A549 (cell line): Measurements from ENCODE around the gene F10. TPM values are rescaled to one million over a fixed set of nuclear protein-coding genes. Genes with fewer than 3 reads are reported as not detected.

Source experiments
- ATAC-seq, 2 experiments: fragments of 200-7000 bp in 1 of 2; fragments of >200 bp in 1 of 2; cut with Nextera tagmentation in 1 of 2; cut with Tn5 transposase in 1 of 2; 3 replicates each; pipeline versions ENCODE4 v1.8.0 to v1.9.1; 2018 to 2020; ENCODE audit warnings: mild to moderate bottlenecking in 1 of 2, moderate library complexity in 1 of 2
- CTCF ChIA-PET: fragments of 300-600 bp; sonication (Branson Sonifier 250); formaldehyde crosslinking; extraction: SDS; loops from one replicate; lab custom pipeline; 2021; ENCODE audit warnings: antibody characterized with exemption, inconsistent platforms; lab: Yijun Ruan, JAX
- POLR2A ChIA-PET: fragments of 350-600 bp; formaldehyde crosslinking; extraction: SDS; loops from one replicate; lab custom pipeline; 2021; ENCODE audit warnings: antibody characterized with exemption, inconsistent platforms; lab: Yijun Ruan, JAX
- DNase-seq, 2 experiments: peaks; one replicate each; pipeline versions ENCODE4 v3.0.0 to v3.0.0-alpha.2; 2011 to 2016; ENCODE audit warnings: low read depth in 1 of 2, low spot score in 1 of 2
- FAIRE-seq: peaks from 2 replicates; lab custom pipeline; 2011; peaks lifted over from hg19 to GRCh38; lab: Jason Lieb, UNC
- H3K27ac ChIP-seq, 2 experiments: fragments of >200 bp; sonication (Bioruptor Twin); formaldehyde crosslinking; 3 replicates each; pipeline ENCODE4 v1.5.1; 2016 to 2017
- H3K4me1 ChIP-seq: fragments of >200 bp; sonication (Bioruptor Twin); formaldehyde crosslinking; 3 replicates; pipeline ENCODE4 v1.6.1; 2016
- H3K4me2 ChIP-seq: fragments of >200 bp; sonication (Bioruptor Twin); formaldehyde crosslinking; 3 replicates; pipeline ENCODE4 v1.6.1; 2016
- H3K4me3 ChIP-seq: fragments of >200 bp; sonication (Bioruptor Twin); formaldehyde crosslinking; 3 replicates; pipeline ENCODE4 v1.5.1; 2016
- H3K9me3 ChIP-seq: fragments of >200 bp; sonication (Bioruptor Twin); formaldehyde crosslinking; 3 replicates; pipeline ENCODE4 v1.6.1; 2016
- CBX8 ChIP-seq: fragments of 200-600 bp; sonication (generic); IDR thresholded peaks from 2 replicates; pipeline ENCODE4 v1.6.1; 2016
- CHD2 ChIP-seq: fragments of 150-350 bp; IDR thresholded peaks from 2 replicates; pipeline ENCODE4 v1.6.1; 2014; ENCODE audit warnings: low read length; ENCODE audit not compliant: partially characterized antibody
- EHF ChIP-seq: fragments of 250-450 bp; sonication (Bioruptor Pico); IDR thresholded peaks from 2 replicates; pipeline ENCODE4 v1.5.0; 2020; ENCODE audit warnings: mild to moderate bottlenecking
- EP300 ChIP-seq, 2 experiments: fragments of >200 bp; sonication (Bioruptor Twin); formaldehyde crosslinking; IDR thresholded peaks; 2 replicates in 1 of 2; 3 replicates in 1 of 2; pipeline ENCODE4 v1.6.1; 2016 to 2017
- GATA3 ChIP-seq: IDR thresholded peaks from 2 replicates; pipeline ENCODE4 v1.6.1; 2012; ENCODE audit warnings: borderline replicate concordance
- HEYL ChIP-seq: fragments of 250-450 bp; sonication (Bioruptor Pico); IDR thresholded peaks from 2 replicates; pipeline ENCODE4 v1.8.0; 2021; ENCODE audit warnings: mild to moderate bottlenecking, moderate library complexity
- JUNB ChIP-seq: fragments of >200 bp; sonication (Bioruptor Twin); formaldehyde crosslinking; IDR thresholded peaks from 2 replicates; pipeline ENCODE4 v1.6.1; 2016
- KDM5A ChIP-seq: fragments of 200-600 bp; sonication (generic); IDR thresholded peaks from 2 replicates; pipeline ENCODE4 v1.6.1; 2016; ENCODE audit warnings: antibody characterized with exemption, mild to moderate bottlenecking
- MAFK ChIP-seq: fragments of 450-650 bp; IDR thresholded peaks from 2 replicates; pipeline ENCODE4 v1.6.1; 2014; ENCODE audit not compliant: partially characterized antibody
- MYC ChIP-seq: IDR thresholded peaks from 2 replicates; pipeline ENCODE4 v1.6.1; 2012; ENCODE audit warnings: mild to moderate bottlenecking, inconsistent platforms, low read length, improper control_type of control experiment, borderline replicate concordance
- NPAS2 ChIP-seq: fragments of 250-450 bp; sonication (Bioruptor Pico); IDR thresholded peaks from 2 replicates; pipeline ENCODE4 v1.8.0; 2022; ENCODE audit warnings: mild to moderate bottlenecking, moderate library complexity, borderline replicate concordance
- NR3C1 ChIP-seq: fragments of >200 bp; sonication (Bioruptor Twin); formaldehyde crosslinking; IDR thresholded peaks from 3 replicates; pipeline ENCODE4 v1.6.1; 2017
- POLR2A ChIP-seq: IDR thresholded peaks from 2 replicates; pipeline ENCODE4 v1.6.1; 2012; ENCODE audit warnings: mild to moderate bottlenecking, low read length
- POLR2AphosphoS2 ChIP-seq: conservative IDR thresholded peaks from 2 replicates; pipeline ENCODE4 v1.6.1; 2012; ENCODE audit warnings: low read length, improper control_type of control experiment, inconsistent platforms
- RAD21 ChIP-seq, 2 experiments: fragments of >200 bp in 1 of 2; sonication (Bioruptor Twin) in 1 of 2; formaldehyde crosslinking in 1 of 2; IDR thresholded peaks in 1 of 2; conservative IDR thresholded peaks in 1 of 2; 2 replicates in 1 of 2; 3 replicates in 1 of 2; pipeline ENCODE4 v1.6.1; 2012 to 2018; ENCODE audit warnings: inconsistent platforms in 1 of 2
- RARB ChIP-seq: fragments of 250-450 bp; sonication (Bioruptor Pico); IDR thresholded peaks from 2 replicates; pipeline ENCODE4 v1.8.0; 2021; ENCODE audit warnings: mild to moderate bottlenecking, moderate library complexity
- RCOR1 ChIP-seq: fragments of 150-350 bp; IDR thresholded peaks from 2 replicates; pipeline ENCODE4 v1.6.1; 2014; ENCODE audit warnings: antibody characterized with exemption, low read length, low read depth
- RNF2 ChIP-seq: fragments of 200-600 bp; sonication (generic); IDR thresholded peaks from 2 replicates; pipeline ENCODE4 v1.6.1; 2016; ENCODE audit warnings: low read depth, mild to moderate bottlenecking, antibody characterized with exemption, moderate library complexity, borderline replicate concordance
- TFCP2L1 ChIP-seq: fragments of 250-450 bp; sonication (Bioruptor Pico); IDR thresholded peaks from 2 replicates; pipeline ENCODE4 v1.5.0; 2021; ENCODE audit warnings: mild to moderate bottlenecking
- WGBS: methylation state at CpG from one replicate; pipeline ENCODE4 v1.1.6; 2017; ENCODE audit errors: missing lambda C conversion rate; 5-methylcytosine and 5-hydroxymethylcytosine counted together
- polyA plus RNA-seq, 4 experiments: library from polyadenylated mRNA; depleted of rRNA in 3 of 4; stranded (reverse); fragments of >200 nt; fragmentation: RNase III in 1 of 4; extraction: RNeasy Plus Mini Kit Qiagen cat#74134 plus additional on column Dnase treatment in 1 of 4; gene quantifications; 2 replicates in 3 of 4; 3 replicates in 1 of 4; pipeline ENCODE4 v1.2.3, GENCODE V29; 2011 to 2017
- TF ChIP-seq, protein P1 (sequence below): fragments of 200-600 bp; sonication (generic); IDR thresholded peaks from 2 replicates; pipeline ENCODE4 v1.6.1; 2016; ENCODE audit warnings: antibody characterized with exemption, mild to moderate bottlenecking, moderate library complexity
- TF ChIP-seq, protein P2 (sequence below): fragments of >200 bp; sonication (Bioruptor Twin); formaldehyde crosslinking; IDR thresholded peaks from 2 replicates; pipeline ENCODE4 v1.6.1; 2016
- TF ChIP-seq, protein P3 (sequence below): IDR thresholded peaks from 2 replicates; pipeline ENCODE4 v1.6.1; 2012
- TF ChIP-seq, protein P4 (sequence below): fragments of 150-350 bp; IDR thresholded peaks from 2 replicates; pipeline ENCODE4 v1.6.1; 2014; ENCODE audit warnings: low read depth, mild to moderate bottlenecking, low read length
- TF ChIP-seq, protein P5 (sequence below): fragments of >200 bp; sonication (Bioruptor Twin); formaldehyde crosslinking; IDR thresholded peaks from 3 replicates; pipeline ENCODE4 v1.6.1; 2016
- TF ChIP-seq, protein P6 (sequence below): fragments of 450-650 bp; IDR thresholded peaks from 2 replicates; pipeline ENCODE4 v1.6.1; 2014; ENCODE audit warnings: antibody characterized with exemption

F10 gene
- polyA plus RNA-seq, 2 of the 4 experiments (the other 2 are of a cell fraction) = 0.32 TPM; not detected in 1

DNA sequence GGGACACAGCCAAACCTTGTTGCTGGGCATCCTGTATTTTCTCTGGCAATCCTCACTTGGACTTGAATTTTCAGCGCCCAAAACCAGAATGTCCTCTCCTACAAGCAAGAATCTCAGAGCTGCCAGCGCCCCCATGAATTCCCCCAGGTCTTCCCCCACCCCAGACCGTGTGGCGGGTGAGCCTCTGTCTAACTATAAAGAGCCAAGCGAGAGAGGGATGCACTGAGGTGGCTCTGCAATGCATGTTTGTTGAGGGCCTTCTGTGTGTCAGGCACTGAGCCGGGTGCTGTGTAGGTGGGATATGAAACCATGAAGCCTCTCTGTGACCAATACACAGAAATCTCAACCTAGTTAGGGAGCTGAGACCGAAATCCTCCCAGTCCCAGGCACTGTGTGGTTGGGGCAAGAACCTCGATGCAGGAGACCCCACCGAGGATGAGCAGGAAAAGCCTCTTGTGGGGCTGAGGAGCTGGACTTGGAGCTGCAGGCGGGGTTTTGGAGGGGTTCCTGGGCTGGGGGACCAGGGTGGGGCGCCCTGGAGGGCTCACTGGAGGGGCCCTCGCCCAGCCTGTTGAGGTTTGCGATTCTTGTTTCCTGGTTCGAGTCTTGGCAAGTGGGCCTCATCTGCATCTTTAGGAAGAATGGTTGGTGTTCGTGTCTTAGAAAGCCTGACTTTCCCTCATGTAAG is 23.5 kb downstream of the F10 start:
- no peak overlapping the region for H3K4me2 ChIP-seq
- H3K27ac ChIP-seq = no peak overlapping the region
- DNase-seq (no peak), ATAC-seq (no peak), FAIRE-seq (no peak)
- ChIA-PET CTCF (no interaction called here), POLR2A (no interaction called here)
- H3K9me3 ChIP-seq = no peaks in the 10 kb centered on the region
- no peak overlapping the region for H3K4me3 ChIP-seq
- 62% methylated on average over 10 of the region's 15 CpGs for WGBS
- TF ChIP-seq, protein P1, sequence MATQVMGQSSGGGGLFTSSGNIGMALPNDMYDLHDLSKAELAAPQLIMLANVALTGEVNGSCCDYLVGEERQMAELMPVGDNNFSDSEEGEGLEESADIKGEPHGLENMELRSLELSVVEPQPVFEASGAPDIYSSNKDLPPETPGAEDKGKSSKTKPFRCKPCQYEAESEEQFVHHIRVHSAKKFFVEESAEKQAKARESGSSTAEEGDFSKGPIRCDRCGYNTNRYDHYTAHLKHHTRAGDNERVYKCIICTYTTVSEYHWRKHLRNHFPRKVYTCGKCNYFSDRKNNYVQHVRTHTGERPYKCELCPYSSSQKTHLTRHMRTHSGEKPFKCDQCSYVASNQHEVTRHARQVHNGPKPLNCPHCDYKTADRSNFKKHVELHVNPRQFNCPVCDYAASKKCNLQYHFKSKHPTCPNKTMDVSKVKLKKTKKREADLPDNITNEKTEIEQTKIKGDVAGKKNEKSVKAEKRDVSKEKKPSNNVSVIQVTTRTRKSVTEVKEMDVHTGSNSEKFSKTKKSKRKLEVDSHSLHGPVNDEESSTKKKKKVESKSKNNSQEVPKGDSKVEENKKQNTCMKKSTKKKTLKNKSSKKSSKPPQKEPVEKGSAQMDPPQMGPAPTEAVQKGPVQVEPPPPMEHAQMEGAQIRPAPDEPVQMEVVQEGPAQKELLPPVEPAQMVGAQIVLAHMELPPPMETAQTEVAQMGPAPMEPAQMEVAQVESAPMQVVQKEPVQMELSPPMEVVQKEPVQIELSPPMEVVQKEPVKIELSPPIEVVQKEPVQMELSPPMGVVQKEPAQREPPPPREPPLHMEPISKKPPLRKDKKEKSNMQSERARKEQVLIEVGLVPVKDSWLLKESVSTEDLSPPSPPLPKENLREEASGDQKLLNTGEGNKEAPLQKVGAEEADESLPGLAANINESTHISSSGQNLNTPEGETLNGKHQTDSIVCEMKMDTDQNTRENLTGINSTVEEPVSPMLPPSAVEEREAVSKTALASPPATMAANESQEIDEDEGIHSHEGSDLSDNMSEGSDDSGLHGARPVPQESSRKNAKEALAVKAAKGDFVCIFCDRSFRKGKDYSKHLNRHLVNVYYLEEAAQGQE = no peak
- TF ChIP-seq RAD21 (conservative IDR thresholded peaks at IDR 0.05 in 1 of 2, IDR thresholded peaks at IDR 0.05 in 1 of 2) = no peak
- TF ChIP-seq, protein P2, sequence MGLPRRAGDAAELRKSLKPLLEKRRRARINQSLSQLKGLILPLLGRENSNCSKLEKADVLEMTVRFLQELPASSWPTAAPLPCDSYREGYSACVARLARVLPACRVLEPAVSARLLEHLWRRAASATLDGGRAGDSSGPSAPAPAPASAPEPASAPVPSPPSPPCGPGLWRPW = no peak
- no peak for TF ChIP-seq NPAS2
- TF ChIP-seq POLR2A = no peak
- no peak for TF ChIP-seq MYC
- no peak for TF ChIP-seq TFCP2L1 (CRISPR knock-in tag)
- TF ChIP-seq, protein P3, sequence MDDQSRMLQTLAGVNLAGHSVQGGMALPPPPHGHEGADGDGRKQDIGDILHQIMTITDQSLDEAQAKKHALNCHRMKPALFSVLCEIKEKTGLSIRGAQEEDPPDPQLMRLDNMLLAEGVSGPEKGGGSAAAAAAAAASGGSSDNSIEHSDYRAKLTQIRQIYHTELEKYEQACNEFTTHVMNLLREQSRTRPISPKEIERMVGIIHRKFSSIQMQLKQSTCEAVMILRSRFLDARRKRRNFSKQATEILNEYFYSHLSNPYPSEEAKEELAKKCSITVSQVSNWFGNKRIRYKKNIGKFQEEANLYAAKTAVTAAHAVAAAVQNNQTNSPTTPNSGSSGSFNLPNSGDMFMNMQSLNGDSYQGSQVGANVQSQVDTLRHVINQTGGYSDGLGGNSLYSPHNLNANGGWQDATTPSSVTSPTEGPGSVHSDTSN = no peak
- H3K4me1 ChIP-seq = no peaks in the 10 kb centered on the region

DNA sequence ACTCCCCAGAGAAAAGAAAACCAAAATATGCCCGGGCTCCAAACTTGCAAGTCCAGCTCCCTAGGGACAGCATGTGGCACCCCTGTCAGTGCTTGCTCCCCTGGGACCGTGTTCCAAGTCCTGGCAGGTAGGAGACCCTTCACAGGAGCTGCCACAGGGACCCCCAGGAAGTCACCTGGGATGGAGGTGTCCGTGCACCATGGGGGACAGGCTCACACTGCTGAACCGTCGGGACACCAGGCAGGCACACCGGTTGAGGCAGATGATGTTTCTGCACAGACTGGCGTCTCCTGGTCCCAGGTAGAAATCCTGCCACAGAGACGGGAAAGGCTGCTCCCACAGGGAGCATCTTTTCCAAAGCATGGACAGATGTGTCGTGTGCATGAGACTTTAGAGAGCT is 24.2 kb downstream of the F10 start:
- H3K4me3 ChIP-seq = no peak overlapping the region
- no peak overlapping the region for H3K27ac ChIP-seq
- FAIRE-seq (no peak), ATAC-seq (no peak), DNase-seq (no peak)
- no peaks in the 10 kb centered on the region for H3K9me3 ChIP-seq
- H3K4me1 ChIP-seq = no peaks in the 10 kb centered on the region
- POLR2A ChIA-PET = no interaction called here
- CTCF ChIA-PET = no interaction called here
- TF ChIP-seq GATA3 (no peak), MYC (no peak), RARB (CRISPR knock-in tag) (no peak), EP300 (IDR thresholded peaks at IDR 0.05) (no peak), POLR2AphosphoS2 (no peak), MAFK (no peak), NR3C1 (no peak), RNF2 (no peak), CHD2 (no peak), RCOR1 (no peak), HEYL (CRISPR knock-in tag) (no peak), KDM5A (no peak), JUNB (no peak), EHF (CRISPR knock-in tag) (no peak), CBX8 (no peak)
- TF ChIP-seq, protein P4, sequence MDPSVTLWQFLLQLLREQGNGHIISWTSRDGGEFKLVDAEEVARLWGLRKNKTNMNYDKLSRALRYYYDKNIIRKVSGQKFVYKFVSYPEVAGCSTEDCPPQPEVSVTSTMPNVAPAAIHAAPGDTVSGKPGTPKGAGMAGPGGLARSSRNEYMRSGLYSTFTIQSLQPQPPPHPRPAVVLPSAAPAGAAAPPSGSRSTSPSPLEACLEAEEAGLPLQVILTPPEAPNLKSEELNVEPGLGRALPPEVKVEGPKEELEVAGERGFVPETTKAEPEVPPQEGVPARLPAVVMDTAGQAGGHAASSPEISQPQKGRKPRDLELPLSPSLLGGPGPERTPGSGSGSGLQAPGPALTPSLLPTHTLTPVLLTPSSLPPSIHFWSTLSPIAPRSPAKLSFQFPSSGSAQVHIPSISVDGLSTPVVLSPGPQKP = no peak
- TF ChIP-seq, protein P5, sequence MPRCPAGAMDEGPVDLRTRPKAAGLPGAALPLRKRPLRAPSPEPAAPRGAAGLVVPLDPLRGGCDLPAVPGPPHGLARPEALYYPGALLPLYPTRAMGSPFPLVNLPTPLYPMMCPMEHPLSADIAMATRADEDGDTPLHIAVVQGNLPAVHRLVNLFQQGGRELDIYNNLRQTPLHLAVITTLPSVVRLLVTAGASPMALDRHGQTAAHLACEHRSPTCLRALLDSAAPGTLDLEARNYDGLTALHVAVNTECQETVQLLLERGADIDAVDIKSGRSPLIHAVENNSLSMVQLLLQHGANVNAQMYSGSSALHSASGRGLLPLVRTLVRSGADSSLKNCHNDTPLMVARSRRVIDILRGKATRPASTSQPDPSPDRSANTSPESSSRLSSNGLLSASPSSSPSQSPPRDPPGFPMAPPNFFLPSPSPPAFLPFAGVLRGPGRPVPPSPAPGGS = no peak
- TF ChIP-seq, protein P6, sequence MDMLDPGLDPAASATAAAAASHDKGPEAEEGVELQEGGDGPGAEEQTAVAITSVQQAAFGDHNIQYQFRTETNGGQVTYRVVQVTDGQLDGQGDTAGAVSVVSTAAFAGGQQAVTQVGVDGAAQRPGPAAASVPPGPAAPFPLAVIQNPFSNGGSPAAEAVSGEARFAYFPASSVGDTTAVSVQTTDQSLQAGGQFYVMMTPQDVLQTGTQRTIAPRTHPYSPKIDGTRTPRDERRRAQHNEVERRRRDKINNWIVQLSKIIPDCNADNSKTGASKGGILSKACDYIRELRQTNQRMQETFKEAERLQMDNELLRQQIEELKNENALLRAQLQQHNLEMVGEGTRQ = no peak
- 64% methylated on average over 8 of the region's 9 CpGs for WGBS
- no peak overlapping the region for H3K4me2 ChIP-seq
